OCI-LY1 (cell line): Measurements from ENCODE around the gene ZFP42.

Source experiments
- EZH2 ChIP-seq: fragments of 200-600 bp; sonication (generic), shearing (Covaris generic); IDR thresholded peaks from 2 replicates; pipeline ENCODE4 v1.8.0; 2017; ENCODE audit warnings: borderline replicate concordance, mixed run types, mild to moderate bottlenecking, antibody characterized with exemption, low read length, moderate library complexity, mixed read lengths
- TF ChIP-seq, protein P1 (sequence below): fragments of 200-600 bp; sonication (generic), shearing (Covaris generic); IDR thresholded peaks from 2 replicates; pipeline ENCODE4 v1.5.1; 2017; ENCODE audit warnings: mild to moderate bottlenecking, antibody characterized with exemption, low read length, moderate library complexity, mixed read lengths

DNA sequence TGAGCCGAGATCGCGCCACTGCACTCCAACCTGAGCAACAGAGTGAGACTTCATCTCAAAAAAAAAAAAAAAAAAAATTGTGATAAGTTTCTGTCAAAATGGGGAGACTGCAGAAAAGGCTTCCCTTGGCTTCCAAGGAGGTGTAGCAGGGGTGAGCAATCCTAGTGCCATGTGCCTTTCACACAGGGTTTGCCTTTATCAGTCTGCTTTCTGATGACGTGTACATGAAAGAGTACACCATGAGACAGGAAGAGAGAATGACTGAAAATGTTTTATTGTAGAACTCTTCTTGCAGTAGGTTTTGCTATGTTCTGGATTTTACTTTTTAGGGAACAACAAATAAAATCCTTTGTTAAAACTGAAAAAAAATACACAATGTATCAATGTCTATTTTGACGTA, 23.4 kb upstream of the ZFP42 start:
- TF ChIP-seq, protein P1, sequence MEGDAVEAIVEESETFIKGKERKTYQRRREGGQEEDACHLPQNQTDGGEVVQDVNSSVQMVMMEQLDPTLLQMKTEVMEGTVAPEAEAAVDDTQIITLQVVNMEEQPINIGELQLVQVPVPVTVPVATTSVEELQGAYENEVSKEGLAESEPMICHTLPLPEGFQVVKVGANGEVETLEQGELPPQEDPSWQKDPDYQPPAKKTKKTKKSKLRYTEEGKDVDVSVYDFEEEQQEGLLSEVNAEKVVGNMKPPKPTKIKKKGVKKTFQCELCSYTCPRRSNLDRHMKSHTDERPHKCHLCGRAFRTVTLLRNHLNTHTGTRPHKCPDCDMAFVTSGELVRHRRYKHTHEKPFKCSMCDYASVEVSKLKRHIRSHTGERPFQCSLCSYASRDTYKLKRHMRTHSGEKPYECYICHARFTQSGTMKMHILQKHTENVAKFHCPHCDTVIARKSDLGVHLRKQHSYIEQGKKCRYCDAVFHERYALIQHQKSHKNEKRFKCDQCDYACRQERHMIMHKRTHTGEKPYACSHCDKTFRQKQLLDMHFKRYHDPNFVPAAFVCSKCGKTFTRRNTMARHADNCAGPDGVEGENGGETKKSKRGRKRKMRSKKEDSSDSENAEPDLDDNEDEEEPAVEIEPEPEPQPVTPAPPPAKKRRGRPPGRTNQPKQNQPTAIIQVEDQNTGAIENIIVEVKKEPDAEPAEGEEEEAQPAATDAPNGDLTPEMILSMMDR: no peak
- TF ChIP-seq EZH2: no peak
